IMR-90 (cell line): ENCODE results near the gene ANKFN1. TPM values are rescaled to one million over a fixed set of nuclear protein-coding genes. Genes with fewer than 3 reads are reported as not detected.

Source experiments
- ATAC-seq: fragments of 200-7000 bp; cut with Tn5 transposase; 2 replicates; pipeline ENCODE4 v1.9.1; 2020; ENCODE audit warnings: low read depth, mild to moderate bottlenecking, moderate library complexity
- BruUV-seq: library from RNA; stranded (reverse); fragments of 400-500 nt; replicated peaks from 2 replicates; lab custom pipeline; 2021; lab: Mats Ljungman, UMichigan
- CTCF ChIA-PET: fragments of 300-600 bp; formaldehyde crosslinking; extraction: SDS; loops from one replicate; lab custom pipeline; 2021; ENCODE audit warnings: antibody characterized with exemption; lab: Yijun Ruan, JAX
- POLR2A ChIA-PET: fragments of 300-600 bp; sonication (Branson Sonifier 250); formaldehyde crosslinking; loops from one replicate; lab custom pipeline; 2022; ENCODE audit warnings: antibody characterized with exemption; ENCODE audit not compliant: unreplicated experiment; lab: Charles Lee
- DNase-seq: peaks from one replicate; pipeline ENCODE4 v3.0.0; 2013
- H2AFZ ChIP-seq: replicated peaks from 2 replicates; pipeline ENCODE3; 2013; ENCODE audit warnings: low read length, mild to moderate bottlenecking; ENCODE audit not compliant: poor library complexity
- H2AK5ac ChIP-seq: 2 replicates; pipeline ENCODE4 v1.6.1; 2013; ENCODE audit warnings: low read depth, low read length, inconsistent platforms
- H2AK9ac ChIP-seq: replicated peaks from 2 replicates; pipeline ENCODE3; 2013; ENCODE audit warnings: mild to moderate bottlenecking, low read depth, low read length, moderate library complexity; ENCODE audit not compliant: poor library complexity
- H2BK120ac ChIP-seq: 2 replicates; pipeline ENCODE4 v1.6.1; 2013; ENCODE audit warnings: low read depth, low read length, inconsistent platforms
- H2BK15ac ChIP-seq: 3 replicates; pipeline ENCODE4 v1.6.1; 2013; ENCODE audit warnings: low read depth, low read length, inconsistent platforms
- H2BK20ac ChIP-seq: 2 replicates; pipeline ENCODE4 v1.6.1; 2013; ENCODE audit warnings: low read depth, mild to moderate bottlenecking, inconsistent platforms, low read length, moderate library complexity
- H2BK5ac ChIP-seq: 2 replicates; pipeline ENCODE4 v1.6.1; 2013; ENCODE audit warnings: mild to moderate bottlenecking, low read depth, low read length, inconsistent platforms; ENCODE audit not compliant: poor library complexity, severe bottlenecking
- H3K14ac ChIP-seq: replicated peaks from 2 replicates; pipeline ENCODE4 v1.6.1; 2013; ENCODE audit warnings: low read depth, low read length, inconsistent platforms
- H3K18ac ChIP-seq: 2 replicates; pipeline ENCODE4 v1.6.1; 2013; ENCODE audit warnings: low read depth, low read length, control low read depth
- H3K23ac ChIP-seq: 2 replicates; pipeline ENCODE4 v1.6.1; 2013; ENCODE audit warnings: low read depth, low read length, inconsistent platforms
- H3K27ac ChIP-seq: 2 replicates; pipeline ENCODE4 v1.5.1; 2013; ENCODE audit warnings: mild to moderate bottlenecking, control low read depth, low read length; ENCODE audit not compliant: insufficient read depth
- H3K27me3 ChIP-seq: 2 replicates; pipeline ENCODE4 v1.6.1; 2013; ENCODE audit warnings: low read length; ENCODE audit not compliant: control insufficient read depth, insufficient read depth
- H3K36me3 ChIP-seq: 2 replicates; pipeline ENCODE4 v1.6.1; 2013; ENCODE audit warnings: low read length, mixed read lengths; ENCODE audit not compliant: control insufficient read depth, insufficient read depth
- H3K4ac ChIP-seq: 2 replicates; pipeline ENCODE4 v1.6.1; 2013; ENCODE audit warnings: low read depth, low read length, inconsistent platforms
- H3K4me1 ChIP-seq: 2 replicates; pipeline ENCODE4 v1.6.1; 2013; ENCODE audit warnings: low read length, mixed read lengths; ENCODE audit not compliant: control insufficient read depth, insufficient read depth
- H3K4me2 ChIP-seq: 2 replicates; pipeline ENCODE4 v1.6.1; 2013; ENCODE audit warnings: low read depth, mild to moderate bottlenecking, control low read depth, low read length, moderate library complexity
- H3K4me3 ChIP-seq: 2 replicates; pipeline ENCODE4 v1.5.1; 2013; ENCODE audit warnings: low read depth, mild to moderate bottlenecking, control low read depth, low read length, moderate library complexity; ENCODE audit not compliant: insufficient read depth
- H3K56ac ChIP-seq: 2 replicates; pipeline ENCODE4 v1.6.1; 2013; ENCODE audit warnings: low read length, inconsistent platforms; ENCODE audit not compliant: insufficient read depth; ENCODE audit errors: extremely low read depth
- H3K79me1 ChIP-seq, 2 experiments: 2 replicates each; pipeline ENCODE4 v1.6.1; 2013; ENCODE audit warnings: low read length in 2 of 2, inconsistent platforms in 1 of 2, low read depth in 1 of 2
- H3K9ac ChIP-seq: 2 replicates; pipeline ENCODE4 v1.6.1; 2013; ENCODE audit warnings: low read depth, low read length, control low read depth
- H3K9me1 ChIP-seq: 2 replicates; pipeline ENCODE4 v1.6.1; 2013; ENCODE audit warnings: low read length, inconsistent platforms; ENCODE audit not compliant: insufficient read depth
- H3K9me3 ChIP-seq: 2 replicates; pipeline ENCODE4 v1.6.1; 2013; ENCODE audit warnings: low read length; ENCODE audit not compliant: control insufficient read depth, insufficient read depth
- H4K20me1 ChIP-seq: 2 replicates; pipeline ENCODE4 v1.6.1; 2013; ENCODE audit warnings: low read length, inconsistent platforms; ENCODE audit not compliant: insufficient read depth
- H4K5ac ChIP-seq: 2 replicates; pipeline ENCODE4 v1.6.1; 2013; ENCODE audit warnings: mild to moderate bottlenecking, low read depth, low read length, control low read depth
- H4K8ac ChIP-seq, 2 experiments: 2 replicates each; pipeline ENCODE4 v1.6.1; 2013; ENCODE audit warnings: low read depth in 2 of 2, low read length in 2 of 2, control low read depth in 1 of 2, inconsistent platforms in 1 of 2
- H4K91ac ChIP-seq: 2 replicates; pipeline ENCODE4 v1.6.1; 2013; ENCODE audit warnings: low read depth, low read length, inconsistent platforms; ENCODE audit not compliant: insufficient read depth
- CEBPB ChIP-seq: IDR thresholded peaks from 2 replicates; pipeline ENCODE4 v1.6.1; 2012; ENCODE audit warnings: low read depth, low read length, improper control_type of control experiment
- CTCF ChIP-seq: conservative IDR thresholded peaks from 2 replicates; pipeline ENCODE4 v1.5.1; 2012; ENCODE audit warnings: mild to moderate bottlenecking, low read depth, low read length, improper control_type of control experiment
- NFE2L2 ChIP-seq: fragments of 150-350 bp; IDR thresholded peaks from 2 replicates; pipeline ENCODE4 v1.6.1; 2016; ENCODE audit warnings: low read depth, mild to moderate bottlenecking, low read length
- WGBS, 2 experiments: methylation state at CpG; one replicate each; pipeline versions ENCODE4 v1.1.5 to v1.1.7; 2013; ENCODE audit warnings: missing lambda C conversion rate in 2 of 2; ENCODE audit not compliant: insufficient read length in 1 of 2; ENCODE audit errors: extremely low coverage in 2 of 2; 5-methylcytosine and 5-hydroxymethylcytosine counted together
- dilution Hi-C: fragments of 300-500 bp; cut with HindIII; formaldehyde crosslinking; loops from one replicate; pipeline ENCODE4 v1.14.3; 2018; ENCODE audit warnings: low sequenced_read_pairs; ENCODE audit not compliant: unreplicated experiment
- in situ Hi-C: fragments of 300-500 bp; cut with MboI; formaldehyde crosslinking; loops from 3 replicates; pipeline ENCODE4 v1.14.3; 2019; ENCODE audit warnings: low sequenced_read_pairs, inconsistent platforms, mixed read lengths
- intact Hi-C: fragments of 100-400 bp; cut with micrococcal nuclease; formaldehyde crosslinking; loops from 2 replicates; pipeline ENCODE4 v1.10.0; 2022
- polyA plus RNA-seq, 3 experiments: library from polyadenylated mRNA; depleted of rRNA; stranded (reverse); fragments of >200 nt; gene quantifications; 2 replicates each; pipeline ENCODE4 v1.2.3, GENCODE V29; 2012; ENCODE audit warnings: low replicate concordance in 1 of 3
- total RNA-seq: library from RNA; depleted of rRNA; stranded (reverse); fragments of >200 nt; gene quantifications from 2 replicates; pipeline ENCODE4 v1.2.3, GENCODE V29; 2012

Gene ANKFN1
- total and polyA plus RNA-seq, 2 of the 4 experiments (the other 2 are of a cell fraction) = not detected

GRCh38 chr17:56548661-56549060 lies 395.4 kb downstream of the ANKFN1 start:
- no TSS peak for BruUV-seq
- no peaks in the 10 kb centered on the region for H3K36me3 ChIP-seq

More at GRCh38 chr17:56548661-56549060, 395.4 kb downstream of the ANKFN1 start:
- ATAC-seq (no peak), DNase-seq (no peak)
- no peak overlapping the region for H2BK5ac ChIP-seq
- H3K56ac ChIP-seq = no peak overlapping the region
- no peak overlapping the region for H3K23ac ChIP-seq
- WGBS, 2 experiments = no CpG with 5 or more reads among the region's 4 CpGs
- no peak overlapping the region for H3K14ac ChIP-seq
- H3K4me1 ChIP-seq = no peaks in the 10 kb centered on the region
- TF ChIP-seq NFE2L2 (no peak), CTCF (no peak), CEBPB (no peak)
- H2AK5ac ChIP-seq = no peak overlapping the region
- no peak overlapping the region for H2BK120ac ChIP-seq
- no peak overlapping the region for H3K18ac ChIP-seq
- H3K4me3 ChIP-seq = no peak overlapping the region
- in situ Hi-C loops = no loop called here
- H2BK20ac ChIP-seq = no peak overlapping the region
- no peaks in the 10 kb centered on the region for H3K9me3 ChIP-seq
- intact Hi-C loops = no loop called here
- no peaks in the 10 kb centered on the region for H3K9me1 ChIP-seq
- peaks cover 2% of the 10 kb centered on the region; the same call in 1 of the 2 replicates for H3K27me3 ChIP-seq
- ChIA-PET CTCF (interaction anchor here (1.2 kb wide), 1 partner anchor 12 kb away, joined by 3 read pairs; no protein-coding TSS in a partner anchor), POLR2A (no interaction called here)
- no peak overlapping the region for H3K4me2 ChIP-seq
- no peak overlapping the region for H3K9ac ChIP-seq
- H3K27ac ChIP-seq = no peak overlapping the region
- H3K79me1 ChIP-seq = no peaks in the 10 kb centered on the region
- H2BK15ac ChIP-seq = no peak overlapping the region
- no peak overlapping the region for H2AK9ac ChIP-seq
- no peak overlapping the region for H2AFZ ChIP-seq
- H4K91ac ChIP-seq = no peak overlapping the region
- no peak overlapping the region for H3K4ac ChIP-seq
- no peaks in the 10 kb centered on the region for H4K20me1 ChIP-seq
- no peak overlapping the region for H4K8ac ChIP-seq
- dilution Hi-C loops = no loop called here
- H4K5ac ChIP-seq = no peak overlapping the region
